HS-5 (cell line): ENCODE measurements around the gene DGKB.

Experiments used
- DNase-seq: peaks from one replicate; pipeline ENCODE4 v3.0.0-alpha.2; 2012; ENCODE audit warnings: low read depth

Gene DGKB

DNA sequence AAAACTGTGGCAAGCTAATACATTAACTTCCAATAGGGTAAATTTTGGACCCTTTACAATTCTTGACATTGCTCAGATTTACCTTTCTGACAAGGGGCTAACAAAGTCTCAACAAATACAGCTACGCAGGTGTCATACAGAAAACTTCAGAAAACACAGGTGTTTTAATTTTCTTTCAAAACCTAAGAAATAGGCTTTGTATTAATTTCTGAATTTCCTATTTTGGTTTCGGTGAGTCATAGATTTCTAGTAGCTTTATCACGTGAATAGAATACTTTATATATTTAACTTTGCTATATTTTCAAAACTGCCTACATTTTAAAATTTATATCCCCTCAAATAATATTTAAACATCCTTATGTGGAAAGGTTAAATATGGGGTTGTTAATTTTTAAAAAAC, 215.3 kb downstream of the DGKB start:
- no peak for DNase-seq

DNA sequence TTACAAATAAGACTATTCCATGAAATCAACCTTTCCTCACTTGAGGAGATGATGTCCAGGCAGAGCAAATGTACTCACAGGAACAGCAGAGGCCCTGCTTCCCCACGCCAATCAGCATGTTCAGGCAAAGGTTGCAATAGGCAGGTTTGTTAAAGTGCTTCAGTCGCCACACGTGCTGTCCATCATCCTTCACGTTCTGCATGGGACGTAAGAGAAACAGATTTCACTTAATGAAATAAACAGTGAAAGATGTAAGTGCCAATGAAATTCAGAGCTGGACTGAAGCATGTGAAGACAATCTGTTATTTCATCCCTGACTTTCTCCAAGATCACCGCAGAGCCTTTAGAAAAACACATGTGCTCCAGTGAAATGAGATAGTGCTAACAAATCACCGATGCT, 217.4 kb downstream of the DGKB start:
- no peak for DNase-seq

DNA sequence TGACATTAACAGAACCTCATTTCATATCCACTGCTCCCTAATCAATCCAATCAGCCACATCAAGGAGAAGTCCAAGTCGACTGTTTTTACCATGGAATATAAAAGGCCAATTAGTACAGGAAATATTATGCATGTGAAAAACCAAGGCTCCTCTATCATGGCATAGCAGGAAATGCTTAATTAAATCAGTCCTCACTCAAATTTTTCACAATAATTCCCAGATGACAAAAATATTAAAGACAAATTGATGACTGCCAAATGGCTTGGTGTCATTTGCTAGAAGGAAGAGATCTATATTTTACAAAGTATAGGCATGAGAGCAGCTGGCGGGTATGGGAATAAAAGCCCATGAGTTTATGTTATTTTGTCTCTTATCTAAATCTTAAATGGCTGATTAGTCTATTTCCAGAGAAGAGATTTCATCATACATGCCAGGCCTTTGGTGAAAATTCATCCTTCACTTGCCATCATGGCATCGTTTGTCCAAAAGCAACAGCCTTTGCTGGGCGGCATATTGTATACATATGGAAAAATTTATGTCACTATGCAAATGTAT, 219.6 kb downstream of the DGKB start:
- DNase-seq = no peak

DNA sequence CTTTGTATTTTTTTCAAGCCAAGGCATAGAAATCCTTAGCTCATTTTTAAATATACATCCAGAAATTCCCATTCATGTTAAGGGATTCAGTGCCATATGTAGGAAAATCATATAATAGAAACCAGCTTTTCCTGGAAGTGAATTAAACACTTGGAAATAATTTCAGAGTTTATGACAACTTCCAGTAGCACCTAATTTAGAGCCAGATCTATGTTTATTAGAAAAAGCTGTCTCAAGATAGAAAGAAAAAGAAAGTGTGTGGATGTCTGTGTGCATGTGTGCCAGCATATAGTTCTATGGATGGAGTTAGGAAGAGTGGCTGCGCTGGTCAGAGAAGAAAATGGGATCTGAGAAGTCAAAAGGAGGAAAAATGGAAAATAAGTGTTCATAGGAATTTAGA, 225.7 kb downstream of the DGKB start:
- DNase-seq = no peak

DNA sequence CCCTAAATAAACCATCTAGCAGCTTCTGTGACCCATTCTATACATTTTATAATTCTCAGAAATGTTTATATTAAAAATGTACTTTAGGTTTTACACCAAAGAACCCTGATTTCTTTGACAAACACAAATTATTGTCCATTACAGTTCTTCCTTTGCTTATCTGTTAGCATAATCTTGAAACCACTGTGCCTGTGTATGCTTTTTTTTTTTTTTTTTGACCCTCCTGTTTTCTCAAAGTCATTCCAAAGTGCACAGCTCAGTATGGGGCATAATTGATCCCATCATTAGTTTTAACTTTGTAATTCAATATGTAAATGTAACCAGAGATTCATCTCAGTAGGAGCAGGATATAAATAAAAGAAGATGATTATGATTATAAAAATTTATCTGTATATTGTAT, 229.3 kb downstream of the DGKB start:
- no peak for DNase-seq

- no peak for DNase-seq
Observed at GRCh38 chr7:14666913-14667312, 235.6 kb downstream of the DGKB start.

DNA sequence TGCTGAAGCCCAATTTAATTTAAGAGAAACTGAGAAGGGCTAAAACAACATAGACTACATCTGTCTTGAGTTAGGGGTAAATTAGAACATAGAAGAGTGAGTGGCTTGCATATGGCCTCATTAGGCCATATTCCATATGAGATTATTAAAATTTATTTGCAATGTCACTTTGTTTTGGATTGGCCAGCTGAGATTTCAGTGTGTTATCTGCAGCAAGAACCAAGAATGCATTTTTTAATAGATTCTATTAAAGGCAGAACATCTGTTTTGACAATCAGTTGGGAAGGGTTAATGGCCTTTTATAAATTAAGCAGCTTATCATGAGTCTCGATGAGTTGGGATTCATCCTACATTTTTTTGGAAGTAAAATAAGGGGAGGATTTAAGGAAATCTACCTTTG, 236.2 kb downstream of the DGKB start:
- no peak for DNase-seq

- DNase-seq = no peak
Observed at GRCh38 chr7:14639801-14640200, 262.8 kb downstream of the DGKB start.

- no peak for DNase-seq
Observed at GRCh38 chr7:14639329-14639728, 263.2 kb downstream of the DGKB start.

DNA sequence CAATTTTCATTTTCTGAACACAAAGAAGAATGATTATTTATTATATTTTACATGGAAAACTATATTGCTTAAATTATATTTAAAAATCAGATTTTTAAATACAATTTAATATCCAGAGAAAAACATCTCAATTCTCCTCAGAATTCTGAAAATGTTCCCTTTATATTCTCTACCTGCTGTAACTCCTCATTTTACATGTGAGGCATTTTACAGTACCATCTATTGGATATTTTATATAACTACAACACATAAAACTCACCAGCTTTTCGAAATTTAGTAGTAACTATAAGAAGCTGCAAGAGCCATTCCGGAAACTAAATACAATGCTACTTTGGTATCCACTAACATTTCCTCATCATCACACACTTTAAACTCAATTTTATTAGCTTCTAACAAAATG, 264.6 kb downstream of the DGKB start:
- no peak for DNase-seq

GRCh38 chr7:14635955-14636354, 266.6 kb downstream of the DGKB start:
- DNase-seq = no peak

DNA sequence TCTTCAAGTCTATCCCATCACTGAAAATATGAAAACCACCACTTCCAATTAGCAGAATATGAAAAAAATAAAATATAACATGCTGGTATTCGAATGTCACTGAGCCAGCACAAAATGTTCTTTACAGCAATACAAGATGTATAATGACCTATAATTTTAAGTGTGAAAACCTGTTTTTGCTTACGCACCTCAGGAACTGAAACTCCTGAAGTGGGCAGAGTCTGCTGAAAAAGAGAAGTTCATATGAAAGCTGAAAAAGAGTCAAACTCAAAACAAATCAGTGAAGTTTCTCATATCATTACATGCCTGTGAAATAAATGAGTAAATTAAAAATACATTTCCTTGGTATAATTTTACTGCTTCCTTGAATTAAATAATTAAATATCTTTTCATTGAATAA, 272.5 kb downstream of the DGKB start:
- DNase-seq = no peak

- no peak for DNase-seq
Observed at GRCh38 chr7:14628516-14628915, 274.0 kb downstream of the DGKB start.

DNA sequence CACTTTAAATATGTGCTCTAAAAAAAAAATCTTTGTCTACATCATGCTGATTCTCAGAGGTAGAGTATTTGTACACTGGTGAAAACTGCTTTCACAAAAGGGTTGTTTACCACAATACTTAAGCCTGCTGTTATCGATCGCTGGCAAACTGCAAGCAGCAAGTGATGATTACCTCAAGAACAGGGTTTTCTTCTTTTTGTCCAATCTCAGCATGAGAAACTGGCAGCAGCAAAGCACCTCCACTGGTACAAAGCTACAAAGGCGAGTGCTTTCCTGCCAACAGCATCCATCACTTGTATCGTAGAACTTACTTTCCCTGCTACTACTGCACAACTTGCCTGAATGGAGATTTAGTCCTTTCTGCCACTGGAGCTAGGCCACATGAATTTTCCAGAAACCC, 276.5 kb downstream of the DGKB start:
- DNase-seq = no peak

GRCh38 chr7:14622559-14622958, 280.0 kb downstream of the DGKB start:
- DNase-seq = no peak

- no peak for DNase-seq
Observed at GRCh38 chr7:14606101-14606500, 296.4 kb downstream of the DGKB start.

- DNase-seq = peak; percentile 19
Observed at GRCh38 chr7:14604606-14605005, 297.9 kb downstream of the DGKB start.

- DNase-seq = no peak
Observed at GRCh38 chr7:14602851-14603250, 299.7 kb downstream of the DGKB start.

GRCh38 chr7:14600766-14601367, 301.7 kb downstream of the DGKB start:
- DNase-seq = no peak

DNA sequence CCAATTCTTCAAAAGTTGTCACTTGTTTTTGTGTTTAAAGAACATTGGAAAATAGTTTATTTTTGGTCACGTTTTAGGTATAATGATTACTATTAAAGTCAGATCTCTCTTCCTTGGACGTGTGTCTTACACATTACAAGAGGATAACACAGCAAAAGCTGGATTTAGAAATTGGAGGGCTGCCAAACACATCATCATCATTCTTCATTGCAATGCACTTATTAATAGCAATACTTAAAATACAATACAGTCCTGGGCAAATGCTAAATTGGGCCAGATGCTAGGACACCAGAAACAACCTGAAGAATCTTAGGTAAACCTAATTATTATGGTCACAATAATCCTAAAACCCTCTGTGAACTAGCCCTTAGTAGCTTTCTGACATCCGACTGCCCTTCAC, 303.6 kb downstream of the DGKB start:
- DNase-seq = peak; percentile 35

DNA sequence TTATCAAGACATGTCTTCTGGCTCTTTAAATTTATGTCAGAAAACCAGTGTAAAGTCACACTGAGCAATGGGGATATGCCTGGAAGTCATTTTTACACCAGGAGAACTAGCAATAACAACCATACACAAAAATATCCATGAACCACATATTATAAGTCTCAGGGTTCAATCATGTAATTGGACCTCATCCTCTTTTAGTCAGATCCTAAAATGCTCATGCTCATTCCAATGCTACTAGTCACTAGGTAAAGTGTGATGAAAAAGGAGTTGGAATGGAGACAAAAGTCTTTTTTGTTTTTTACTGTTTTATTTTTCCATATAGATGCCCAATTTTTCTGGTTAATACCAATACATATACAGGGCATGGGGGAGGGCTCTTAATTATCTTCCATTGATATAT, 306.1 kb downstream of the DGKB start:
- peak; percentile 60 for DNase-seq

DNA sequence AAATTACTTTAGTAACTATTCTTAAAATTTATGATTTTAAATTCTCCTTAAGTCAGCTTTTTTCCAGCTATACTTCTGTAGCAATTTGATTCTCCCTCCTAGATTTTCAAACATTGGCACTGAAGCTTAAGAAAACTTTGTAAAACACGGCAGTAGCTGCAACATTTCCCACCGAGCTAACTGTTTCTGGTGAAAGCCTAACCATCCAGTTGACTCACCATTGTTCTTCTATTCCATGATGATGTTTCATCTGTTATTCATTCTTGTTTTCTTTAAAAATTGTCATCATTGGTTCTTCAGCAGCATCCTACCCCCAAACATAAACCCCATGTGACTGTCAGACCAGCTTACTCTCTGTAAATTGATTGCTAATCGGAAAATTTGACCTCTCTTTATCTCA, 312.3 kb downstream of the DGKB start:
- peak; percentile 20 for DNase-seq

GRCh38 chr7:14585232-14585631, 317.3 kb downstream of the DGKB start:
- DNase-seq = no peak

GRCh38 chr7:14583518-14583917, 319.0 kb downstream of the DGKB start:
- DNase-seq = no peak

DNA sequence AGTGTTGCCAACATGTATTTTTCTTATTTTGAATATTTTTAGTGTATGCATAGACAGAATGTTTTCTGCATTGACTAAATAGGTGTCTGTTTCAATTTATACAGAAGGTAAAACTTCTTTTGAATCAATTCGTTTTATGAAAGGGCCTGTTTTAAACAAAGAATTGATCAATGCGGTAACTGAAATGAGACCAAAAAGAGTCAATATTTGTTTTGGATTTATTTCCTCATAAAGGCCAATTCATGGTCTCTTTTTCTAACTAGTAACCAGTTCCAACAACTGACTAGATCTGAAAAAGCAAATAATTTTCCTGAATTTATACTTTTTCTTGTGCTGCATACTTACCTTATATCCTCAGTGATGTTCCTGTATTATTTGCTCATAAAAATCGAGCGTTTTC, 320.5 kb downstream of the DGKB start:
- DNase-seq = no peak
